ENCODE measurements around the gene GRAP2. TPM values are rescaled to one million over a fixed set of nuclear protein-coding genes. Genes with fewer than 3 reads are reported as not detected.

GRAP2 gene
- total and polyA plus RNA-seq, 9 of the 15 experiments (the other 6 are each of a cell fraction or from before 2014, with no cell fraction given) = 4.8 to 88.7 (median 60.4) TPM

DNA sequence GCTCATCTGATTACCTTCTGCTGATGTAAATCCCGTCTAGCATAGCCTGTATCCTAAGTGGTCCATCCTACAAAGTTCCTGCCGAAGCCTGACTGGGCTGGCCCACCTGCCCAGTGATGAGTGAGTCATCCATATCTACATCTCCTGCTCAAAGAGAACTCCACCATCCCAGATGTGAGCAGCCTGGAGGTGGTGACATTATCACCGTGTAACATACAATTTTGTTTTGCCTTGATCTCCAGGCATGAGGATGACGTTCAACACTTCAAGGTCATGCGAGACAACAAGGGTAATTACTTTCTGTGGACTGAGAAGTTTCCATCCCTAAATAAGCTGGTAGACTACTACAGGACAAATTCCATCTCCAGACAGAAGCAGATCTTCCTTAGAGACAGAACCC lies 64.9 kb downstream of the GRAP2 start (continued):
- TF ChIP-seq PBX2 (CRISPR knock-in tag; IDR thresholded peaks at IDR 0.05; ENCODE audit: low read depth) = no peak
- 0 out of 2 replicates have a peak, but pooled peaks have one; percentile 18 for TF ChIP-seq PBX2 (tag; conservative IDR thresholded peaks at IDR 0.05; ENCODE audit: low read depth)
- no peak for TF ChIP-seq ZBTB5 (IDR thresholded peaks at IDR 0.05)
- 0 out of 2 replicates have a peak, but pooled peaks have one; percentile 46 for TF ChIP-seq LCOR (CRISPR knock-in tag; IDR thresholded peaks at IDR 0.05)
- TF ChIP-seq MTA1 (IDR thresholded peaks at IDR 0.05; ENCODE audit: borderline replicate concordance) = peak; percentile 27; the same call in 1 of the 2 replicates
- TF ChIP-seq, protein P1, sequence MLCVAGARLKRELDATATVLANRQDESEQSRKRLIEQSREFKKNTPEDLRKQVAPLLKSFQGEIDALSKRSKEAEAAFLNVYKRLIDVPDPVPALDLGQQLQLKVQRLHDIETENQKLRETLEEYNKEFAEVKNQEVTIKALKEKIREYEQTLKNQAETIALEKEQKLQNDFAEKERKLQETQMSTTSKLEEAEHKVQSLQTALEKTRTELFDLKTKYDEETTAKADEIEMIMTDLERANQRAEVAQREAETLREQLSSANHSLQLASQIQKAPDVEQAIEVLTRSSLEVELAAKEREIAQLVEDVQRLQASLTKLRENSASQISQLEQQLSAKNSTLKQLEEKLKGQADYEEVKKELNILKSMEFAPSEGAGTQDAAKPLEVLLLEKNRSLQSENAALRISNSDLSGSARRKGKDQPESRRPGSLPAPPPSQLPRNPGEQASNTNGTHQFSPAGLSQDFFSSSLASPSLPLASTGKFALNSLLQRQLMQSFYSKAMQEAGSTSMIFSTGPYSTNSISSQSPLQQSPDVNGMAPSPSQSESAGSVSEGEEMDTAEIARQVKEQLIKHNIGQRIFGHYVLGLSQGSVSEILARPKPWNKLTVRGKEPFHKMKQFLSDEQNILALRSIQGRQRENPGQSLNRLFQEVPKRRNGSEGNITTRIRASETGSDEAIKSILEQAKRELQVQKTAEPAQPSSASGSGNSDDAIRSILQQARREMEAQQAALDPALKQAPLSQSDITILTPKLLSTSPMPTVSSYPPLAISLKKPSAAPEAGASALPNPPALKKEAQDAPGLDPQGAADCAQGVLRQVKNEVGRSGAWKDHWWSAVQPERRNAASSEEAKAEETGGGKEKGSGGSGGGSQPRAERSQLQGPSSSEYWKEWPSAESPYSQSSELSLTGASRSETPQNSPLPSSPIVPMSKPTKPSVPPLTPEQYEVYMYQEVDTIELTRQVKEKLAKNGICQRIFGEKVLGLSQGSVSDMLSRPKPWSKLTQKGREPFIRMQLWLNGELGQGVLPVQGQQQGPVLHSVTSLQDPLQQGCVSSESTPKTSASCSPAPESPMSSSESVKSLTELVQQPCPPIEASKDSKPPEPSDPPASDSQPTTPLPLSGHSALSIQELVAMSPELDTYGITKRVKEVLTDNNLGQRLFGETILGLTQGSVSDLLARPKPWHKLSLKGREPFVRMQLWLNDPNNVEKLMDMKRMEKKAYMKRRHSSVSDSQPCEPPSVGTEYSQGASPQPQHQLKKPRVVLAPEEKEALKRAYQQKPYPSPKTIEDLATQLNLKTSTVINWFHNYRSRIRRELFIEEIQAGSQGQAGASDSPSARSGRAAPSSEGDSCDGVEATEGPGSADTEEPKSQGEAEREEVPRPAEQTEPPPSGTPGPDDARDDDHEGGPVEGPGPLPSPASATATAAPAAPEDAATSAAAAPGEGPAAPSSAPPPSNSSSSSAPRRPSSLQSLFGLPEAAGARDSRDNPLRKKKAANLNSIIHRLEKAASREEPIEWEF (CRISPR knock-in tag; IDR thresholded peaks at IDR 0.05) = no peak
- no peak for TF ChIP-seq ATF1 (CRISPR knock-in tag; IDR thresholded peaks at IDR 0.05)
- peak; percentile 47 for TF ChIP-seq ATF1 (tag; IDR thresholded peaks at IDR 0.05)
- TF ChIP-seq ELF4 (CRISPR knock-in tag; IDR thresholded peaks at IDR 0.05) = peak; percentile 55; the same call in 1 of the 2 replicates
- 0 out of 4 replicates have a peak, but pooled peaks of 1 of the 2 experiments have one; percentile 9 for TF ChIP-seq RAD21 (CRISPR knock-in tag; conservative IDR thresholded peaks at IDR 0.05 in 1 of 2, IDR thresholded peaks at IDR 0.05 in 1 of 2)
- TF ChIP-seq, protein P2, sequence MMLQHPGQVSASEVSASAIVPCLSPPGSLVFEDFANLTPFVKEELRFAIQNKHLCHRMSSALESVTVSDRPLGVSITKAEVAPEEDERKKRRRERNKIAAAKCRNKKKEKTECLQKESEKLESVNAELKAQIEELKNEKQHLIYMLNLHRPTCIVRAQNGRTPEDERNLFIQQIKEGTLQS (IDR thresholded peaks at IDR 0.05) = peak; percentile 93
- TF ChIP-seq, protein P2 (CRISPR knock-in tag; conservative IDR thresholded peaks at IDR 0.05) = no peak
- 0 out of 2 replicates have a peak, but pooled peaks have one; percentile 13 for TF ChIP-seq MTA2 (IDR thresholded peaks at IDR 0.05; ENCODE audit: low read depth)

All from K562 (cell line).